SK-N-SH treated with all-trans-retinoic acid at 6 μM for 48 hours (cell line): Measurements from ENCODE around the gene PIK3R1.

ENCODE experiments used
- ARNTL ChIP-seq: fragments of 450-650 bp; formaldehyde crosslinking; IDR thresholded peaks from 2 replicates; pipeline ENCODE4 v1.5.0; 2020; ENCODE audit warnings: low read depth, mild to moderate bottlenecking, moderate library complexity, borderline replicate concordance
- CSDC2 ChIP-seq: fragments of 250-450 bp; sonication (Bioruptor Pico); IDR thresholded peaks from 2 replicates; pipeline ENCODE4 v1.5.0; 2020; ENCODE audit warnings: mild to moderate bottlenecking, moderate library complexity
- ESRRG ChIP-seq: fragments of 250-450 bp; sonication (Bioruptor Pico); IDR thresholded peaks from 2 replicates; pipeline ENCODE4 v1.6.1; 2021; ENCODE audit warnings: mild to moderate bottlenecking
- SNAI2 ChIP-seq: fragments of 250-450 bp; sonication (Bioruptor Pico); IDR thresholded peaks from 2 replicates; pipeline ENCODE4 v1.5.0; 2020; ENCODE audit warnings: mild to moderate bottlenecking, moderate library complexity
- TOX ChIP-seq: fragments of 250-450 bp; sonication (Bioruptor Pico); IDR thresholded peaks from 2 replicates; pipeline ENCODE4 v1.8.0; 2021; ENCODE audit warnings: mild to moderate bottlenecking, moderate library complexity, borderline replicate concordance
- TF ChIP-seq, protein P1 (sequence below): fragments of 250-450 bp; sonication (Bioruptor Pico); IDR thresholded peaks from 2 replicates; pipeline ENCODE4 v1.8.0; 2020; ENCODE audit warnings: mild to moderate bottlenecking, moderate library complexity, borderline replicate concordance

- TF ChIP-seq CSDC2 (CRISPR knock-in tag) (no peak), ESRRG (CRISPR knock-in tag) (no peak), SNAI2 (CRISPR knock-in tag) (no peak), ARNTL (CRISPR knock-in tag) (no peak), TOX (no peak)
- TF ChIP-seq, protein P1, sequence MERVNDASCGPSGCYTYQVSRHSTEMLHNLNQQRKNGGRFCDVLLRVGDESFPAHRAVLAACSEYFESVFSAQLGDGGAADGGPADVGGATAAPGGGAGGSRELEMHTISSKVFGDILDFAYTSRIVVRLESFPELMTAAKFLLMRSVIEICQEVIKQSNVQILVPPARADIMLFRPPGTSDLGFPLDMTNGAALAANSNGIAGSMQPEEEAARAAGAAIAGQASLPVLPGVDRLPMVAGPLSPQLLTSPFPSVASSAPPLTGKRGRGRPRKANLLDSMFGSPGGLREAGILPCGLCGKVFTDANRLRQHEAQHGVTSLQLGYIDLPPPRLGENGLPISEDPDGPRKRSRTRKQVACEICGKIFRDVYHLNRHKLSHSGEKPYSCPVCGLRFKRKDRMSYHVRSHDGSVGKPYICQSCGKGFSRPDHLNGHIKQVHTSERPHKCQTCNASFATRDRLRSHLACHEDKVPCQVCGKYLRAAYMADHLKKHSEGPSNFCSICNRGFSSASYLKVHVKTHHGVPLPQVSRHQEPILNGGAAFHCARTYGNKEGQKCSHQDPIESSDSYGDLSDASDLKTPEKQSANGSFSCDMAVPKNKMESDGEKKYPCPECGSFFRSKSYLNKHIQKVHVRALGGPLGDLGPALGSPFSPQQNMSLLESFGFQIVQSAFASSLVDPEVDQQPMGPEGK (CRISPR knock-in tag): no peak
These were observed 104.3 kb downstream of the PIK3R1 start for GRCh38 chr5:68319706-68320412.
